ENCODE measurements around the gene PIP4K2C. TPM values are rescaled to one million over a fixed set of nuclear protein-coding genes. Genes with fewer than 3 reads are reported as not detected.
"Not testable (repeated sequence)": the region's sequence is repeated elsewhere in the genome, so short reads cannot be mapped to it uniquely, and the experiment has no call there.

PIP4K2C gene
- total and polyA plus RNA-seq, 2 of the 4 experiments (the other 2 are of a cell fraction): 12.5 to 23.1 TPM

- TF ChIP-seq MXI1 (IDR thresholded peaks at IDR 0.05; ENCODE audit: borderline replicate concordance, low read depth, low read length) (no peak), FOS (IDR thresholded peaks at IDR 0.05; ENCODE audit: low read depth, low read length) (no peak), POLR2A (IDR thresholded peaks at IDR 0.05; ENCODE audit: low read depth, low read length) (no peak)
These were observed 42.2 kb downstream of the PIP4K2C start, which contains the start of gene B4GALNT1 (continued) for GRCh38 chr12:57632958-57633840.

- H2AK9ac ChIP-seq (replicated peaks; ENCODE audit: low read depth, low read length, poor library complexity); H3K4me2 ChIP-seq (ENCODE audit: low read depth, low read length); H3K23ac ChIP-seq (ENCODE audit: low read depth, low read length); H4K8ac ChIP-seq (ENCODE audit: low read depth in 2 of 2, low read length in 2 of 2); H4K91ac ChIP-seq (ENCODE audit: insufficient read depth, low read depth, low read length); H3K18ac ChIP-seq (ENCODE audit: low read depth, low read length); H2AFZ ChIP-seq (replicated peaks; ENCODE audit: low read length, poor library complexity); H3K14ac ChIP-seq (replicated peaks; ENCODE audit: low read depth, low read length); dilution Hi-C loops (cut with HindIII; ENCODE audit: low sequenced_read_pairs, unreplicated experiment); H2BK5ac ChIP-seq (ENCODE audit: low read depth, low read length, poor library complexity, severe bottlenecking); H3K4me1 ChIP-seq (ENCODE audit: control insufficient read depth, insufficient read depth, low read length); in situ Hi-C loops (cut with MboI; ENCODE audit: low sequenced_read_pairs); H3K56ac ChIP-seq (ENCODE audit: extremely low read depth, insufficient read depth, low read length); H2AK5ac ChIP-seq (ENCODE audit: low read depth, low read length); H3K9ac ChIP-seq (ENCODE audit: low read depth, low read length); H4K5ac ChIP-seq (ENCODE audit: low read depth, low read length); H3K9me1 ChIP-seq (ENCODE audit: insufficient read depth, low read length); H3K4me3 ChIP-seq (ENCODE audit: insufficient read depth, low read depth, low read length); intact Hi-C loops (cut with micrococcal nuclease); DNase-seq; H2BK20ac ChIP-seq (ENCODE audit: low read depth, low read length); H3K27ac ChIP-seq (ENCODE audit: insufficient read depth, low read length); H2BK15ac ChIP-seq (ENCODE audit: low read depth, low read length); H3K9me3 ChIP-seq (ENCODE audit: control insufficient read depth, insufficient read depth, low read length); H4K20me1 ChIP-seq (ENCODE audit: insufficient read depth, low read length); POLR2A ChIA-PET (ENCODE audit: unreplicated experiment); H2BK120ac ChIP-seq (ENCODE audit: low read depth, low read length); BruUV-seq (replicated peaks); ATAC-seq (ENCODE audit: low read depth); H3K36me3 ChIP-seq (ENCODE audit: control insufficient read depth, insufficient read depth, low read length); H3K79me1 ChIP-seq (ENCODE audit: low read depth in 1 of 2, low read length in 2 of 2); H3K4ac ChIP-seq (ENCODE audit: low read depth, low read length): not testable (repeated sequence)
- CTCF ChIA-PET: interaction anchor here (0.6 to 0.7 kb wide), 3 partner anchors 38 to 305 kb away, joined by 3 to 4 read pairs (median 3); partner anchors contain the start of gene ATP23
- WGBS, 2 experiments (ENCODE audit: extremely low coverage in 2 of 2, insufficient read length in 1 of 2): 88% methylated on average over 3 of the region's 9 CpGs; no CpG with 5 or more reads in 1 of the 2 experiments
- peaks cover 31% of the 10 kb centered on the region for H3K27me3 ChIP-seq (ENCODE audit: control insufficient read depth, insufficient read depth, low read length)
These were observed 45.7 kb downstream of the PIP4K2C start for GRCh38 chr12:57636731-57637130.

Measured in IMR-90 (cell line).